Small intestine (tissue), 7 donors: Measurements from ENCODE around the gene DCAF12. TPM values are rescaled to one million over a fixed set of nuclear protein-coding genes. Genes with fewer than 3 reads are reported as not detected.
"Not testable (repeated sequence)": the region's sequence is repeated elsewhere in the genome, so short reads cannot be mapped to it uniquely, and the experiment has no call there.

ENCODE experiments used
- DNase-seq, 2 donors: peaks; one replicate each; pipeline versions ENCODE4 v3.0.0 to v3.0.0-alpha.2; 2013
- FAIRE-seq: peaks from 2 replicates; lab custom pipeline; 2012; peaks lifted over from hg19 to GRCh38; lab: Jason Lieb, UNC
- H3K27ac ChIP-seq, 3 donors: one replicate each; pipeline ENCODE4 v1.5.1; 2013; ENCODE audit warnings: low read length in 2 of 3, mild to moderate bottlenecking in 2 of 3, control low read depth in 1 of 3, inconsistent platforms in 1 of 3, low read depth in 1 of 3, moderate library complexity in 1 of 3
- H3K27me3 ChIP-seq, 3 donors: one replicate each; pipeline ENCODE4 v1.6.1; 2013; ENCODE audit warnings: low read length in 3 of 3, inconsistent platforms in 1 of 3; ENCODE audit not compliant: control insufficient read depth in 3 of 3, insufficient read depth in 3 of 3
- H3K36me3 ChIP-seq, 3 donors: one replicate each; pipeline ENCODE4 v1.6.1; 2013; ENCODE audit warnings: low read length in 3 of 3, inconsistent platforms in 1 of 3, low read depth in 1 of 3, mild to moderate bottlenecking in 1 of 3, moderate library complexity in 1 of 3; ENCODE audit not compliant: control insufficient read depth in 3 of 3, insufficient read depth in 2 of 3
- H3K4me1 ChIP-seq, 3 donors: one replicate each; pipeline ENCODE4 v1.6.1; 2013; ENCODE audit warnings: low read length in 2 of 3, inconsistent platforms in 1 of 3, low read depth in 1 of 3, mild to moderate bottlenecking in 1 of 3, moderate library complexity in 1 of 3; ENCODE audit not compliant: control insufficient read depth in 3 of 3, insufficient read depth in 2 of 3
- H3K4me3 ChIP-seq, 3 donors: one replicate each; pipeline ENCODE4 v1.5.1; 2013; ENCODE audit warnings: low read length in 3 of 3, control low read depth in 1 of 3, inconsistent platforms in 1 of 3, low read depth in 1 of 3, mild to moderate bottlenecking in 1 of 3, moderate library complexity in 1 of 3
- H3K9me3 ChIP-seq, 2 donors: one replicate each; pipeline ENCODE4 v1.6.1; 2013; ENCODE audit warnings: low read depth in 1 of 2, low read length in 1 of 2; ENCODE audit not compliant: control insufficient read depth in 2 of 2, insufficient read depth in 1 of 2
- WGBS, 3 donors: extraction: QIAGEN DNeasy Blood & Tissue Kit; methylation state at CpG; one replicate each; pipeline ENCODE4 v1.1.7; 2013; 5-methylcytosine and 5-hydroxymethylcytosine counted together
- polyA plus RNA-seq, 4 donors: library from polyadenylated mRNA; stranded (reverse) in 3 of 4; unstranded in 1 of 4; fragments of 200-250 nt in 3 of 4; fragments of 120-200 nt in 1 of 4; gene quantifications; one replicate each; pipeline versions ENCODE4 v1.2.1 to v1.2.3, GENCODE V29; 2013
- donor health status: healthy with polysubstance abuse.
- donor health status: control.
- donor health status: control.
- donor health status: Bipolar disorder and iron deficiency.
- donor health status: healthy.

The DCAF12 gene
- polyA plus RNA-seq, 4 donors = 16.2 to 45.3 (median 20.4) TPM

- no peaks in the 10 kb centered on the region for H3K9me3 ChIP-seq
- H3K36me3 ChIP-seq = peaks cover 0 to 14% (median 0%) of the 10 kb centered on the region in 3 donors
- peaks cover 4 to 17% (median 6%) of the 10 kb centered on the region in 3 donors for H3K4me1 ChIP-seq
- no peak for FAIRE-seq
- peak in 1 of 2 donors; percentile 46 for DNase-seq
- 1% methylated on average over 26 to 29 of the region's 29 CpGs for WGBS, 3 donors
- H3K4me3 ChIP-seq = peak overlapping the region; percentile 76 to 98 (median 93)
- peak overlapping the region; percentile 90 to 97 (median 97) for H3K27ac ChIP-seq
- no peaks in the 10 kb centered on the region for H3K27me3 ChIP-seq
Observed at GRCh38 chr9:34047864-34048726, 78.4 kb downstream of the DCAF12 start.

DNA sequence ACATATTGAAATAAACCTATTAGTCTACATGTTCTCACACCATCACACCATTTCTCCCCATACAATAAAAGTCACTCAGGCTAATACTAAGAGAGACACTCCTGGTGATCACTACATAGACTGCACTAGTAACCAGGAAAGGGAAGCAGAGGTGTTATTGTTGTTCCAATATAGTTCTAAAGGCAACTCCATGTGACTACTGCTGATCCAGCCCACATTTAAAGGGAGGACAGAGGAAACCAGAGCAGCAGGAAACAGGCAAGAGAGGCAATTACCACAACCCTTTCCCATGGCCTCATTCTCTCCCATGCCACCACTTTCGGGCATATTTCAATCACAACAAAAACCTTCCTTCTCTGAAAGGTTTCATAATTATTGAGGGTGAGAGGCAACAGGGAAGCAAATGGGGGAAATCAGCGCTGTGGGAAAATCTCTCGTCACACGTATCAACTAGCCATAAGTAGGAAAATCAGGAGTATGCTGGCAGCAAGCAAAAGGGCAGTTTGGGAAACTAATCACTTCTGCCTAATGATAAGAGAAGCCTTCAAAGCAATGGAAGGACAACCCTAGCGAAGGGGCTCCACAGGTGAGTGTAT is 79.6 kb downstream of the DCAF12 start:
- DNase-seq (peak; percentile 48 to 51), FAIRE-seq (no peak)
- H3K27me3 ChIP-seq = no peaks in the 10 kb centered on the region
- WGBS, 3 donors = 20 to 43% (median 21%) methylated on average over 5 of the region's 5 CpGs
- H3K4me1 ChIP-seq = peaks cover 4 to 17% (median 6%) of the 10 kb centered on the region in 3 donors
- H3K9me3 ChIP-seq = no peaks in the 10 kb centered on the region
- peak overlapping the region in 2 of 3 donors; percentile 14 to 93 for H3K4me3 ChIP-seq
- H3K36me3 ChIP-seq = peaks cover 0 to 24% (median 0%) of the 10 kb centered on the region in 3 donors
- peak overlapping the region in 2 of 3 donors; percentile 1 to 69 for H3K27ac ChIP-seq

DNA sequence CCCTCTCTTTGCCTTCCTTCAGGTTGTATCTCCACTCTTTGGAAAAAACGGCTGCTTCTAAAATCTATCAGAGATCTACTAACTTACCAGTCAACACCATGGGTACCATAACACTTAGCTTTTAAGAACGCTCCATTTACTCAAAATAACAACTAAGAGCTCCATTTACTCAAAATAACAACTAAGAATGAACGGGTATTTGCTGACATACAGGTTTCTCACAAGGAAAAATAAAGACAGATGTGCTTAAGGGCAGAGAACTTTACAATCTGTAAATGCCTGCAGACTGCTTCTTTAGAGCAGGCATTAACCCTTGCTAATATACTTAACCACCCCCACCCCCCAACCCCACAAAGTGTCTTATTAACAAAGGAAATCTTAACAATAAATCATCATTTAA is 80.6 kb downstream of the DCAF12 start:
- WGBS, 3 donors = 57 to 76% (median 67%) methylated on average over 3 of the region's 3 CpGs
- no peak for FAIRE-seq
- peaks cover 4 to 17% (median 6%) of the 10 kb centered on the region in 3 donors for H3K4me1 ChIP-seq

DNA sequence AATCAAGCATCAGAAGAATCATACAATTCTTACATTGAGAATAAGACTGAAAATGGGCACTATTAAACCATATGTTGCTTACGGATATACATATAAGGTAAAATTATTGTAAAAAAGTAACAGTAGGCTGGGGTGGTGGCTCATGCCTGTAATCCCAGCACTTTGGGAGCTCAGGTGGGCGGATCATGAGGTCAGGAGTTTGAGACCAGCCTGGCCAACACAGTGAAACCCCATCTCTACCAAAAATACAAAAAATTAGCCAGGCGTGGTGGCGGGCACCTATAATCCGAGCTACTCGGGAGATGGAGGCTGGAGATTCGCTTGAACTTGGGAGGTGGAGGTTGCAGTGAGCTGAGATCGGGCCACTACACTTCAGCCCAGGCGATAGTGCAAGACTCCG is 84.4 kb downstream of the DCAF12 start:
- peaks cover 0 to 36% (median 0%) of the 10 kb centered on the region in 3 donors for H3K36me3 ChIP-seq
- not testable (repeated sequence) for H3K4me1 ChIP-seq, H3K27me3 ChIP-seq, H3K27ac ChIP-seq, H3K4me3 ChIP-seq, DNase-seq, H3K9me3 ChIP-seq, FAIRE-seq
- 94 to 96% (median 95%) methylated on average over 10 of the region's 10 CpGs for WGBS, 3 donors

More for the DNA sequence above, 80.6 kb downstream of the DCAF12 start:
- Histone ChIP-seq H3K36me3 (peaks cover 0 to 30% (median 0%) of the 10 kb centered on the region in 3 donors), H3K27ac (no peak overlapping the region), H3K9me3 (no peaks in the 10 kb centered on the region), H3K4me3 (no peak overlapping the region), H3K27me3 (no peaks in the 10 kb centered on the region)
- DNase-seq = no peak

- not testable (repeated sequence) for H3K27ac ChIP-seq, FAIRE-seq, H3K4me3 ChIP-seq, DNase-seq, H3K27me3 ChIP-seq, H3K9me3 ChIP-seq, H3K4me1 ChIP-seq
- peaks cover 0 to 29% (median 0%) of the 10 kb centered on the region in 3 donors for H3K36me3 ChIP-seq
- 95 to 97% (median 97%) methylated on average over 13 to 37 of the region's 37 CpGs for WGBS, 3 donors
Observed at GRCh38 chr9:34038851-34039250, 87.6 kb downstream of the DCAF12 start.

DNA sequence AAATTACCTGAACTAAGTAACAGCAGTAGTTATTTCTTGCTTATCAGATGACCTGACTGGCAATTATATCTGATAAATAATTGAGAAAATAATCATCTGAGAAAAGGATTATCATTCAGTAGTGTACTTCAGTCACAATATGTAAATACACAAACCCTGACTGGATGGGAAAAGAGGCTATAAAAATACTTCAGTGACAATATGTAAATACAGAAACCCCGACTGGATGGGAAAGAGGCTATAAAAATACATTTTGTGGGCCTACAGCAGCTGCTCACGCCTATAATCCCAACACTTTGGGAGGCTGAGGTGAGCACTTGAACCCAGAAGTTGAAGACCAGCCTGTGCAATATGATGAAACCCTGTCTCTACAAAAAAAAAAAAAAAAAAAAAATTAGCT is 88.9 kb downstream of the DCAF12 start:
- Histone ChIP-seq H3K9me3 (peaks cover 0 to 4% of the 10 kb centered on the region in 2 donors), H3K36me3 (peaks cover 0 to 19% (median 0%) of the 10 kb centered on the region in 3 donors), H3K27me3 (no peaks in the 10 kb centered on the region), H3K4me3 (no peak overlapping the region), H3K4me1 (no peaks in the 10 kb centered on the region), H3K27ac (no peak overlapping the region)
- no peak for DNase-seq
- WGBS, 3 donors = 65 to 73% (median 66%) methylated on average over 2 of the region's 2 CpGs
- FAIRE-seq = no peak

DNA sequence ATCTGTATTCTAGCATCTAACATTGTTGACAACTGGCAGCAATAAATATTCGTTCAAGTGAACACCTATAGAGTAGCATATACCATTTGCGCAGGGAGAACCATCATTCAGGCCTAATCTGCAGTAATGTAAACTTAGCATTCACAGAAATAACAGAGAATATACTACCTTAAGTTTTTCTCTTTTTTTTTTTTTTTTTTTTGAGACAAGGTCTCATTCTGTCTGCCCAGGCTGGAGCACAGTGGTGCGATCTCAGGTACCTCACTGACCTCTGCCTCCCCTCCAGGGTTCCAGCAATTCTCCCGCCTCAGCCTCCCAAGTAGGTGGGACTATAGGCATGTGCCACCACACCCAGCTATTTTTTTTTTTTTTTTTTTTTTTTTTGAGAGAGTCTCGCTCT is 89.9 kb downstream of the DCAF12 start:
- no peak overlapping the region for H3K27ac ChIP-seq
- H3K36me3 ChIP-seq = peaks cover 0 to 16% (median 0%) of the 10 kb centered on the region in 3 donors
- H3K4me1 ChIP-seq = no peaks in the 10 kb centered on the region
- FAIRE-seq (no peak), DNase-seq (no peak)
- 92 to 95% (median 94%) methylated on average over 4 to 5 of the region's 5 CpGs for WGBS, 3 donors
- no peak overlapping the region for H3K4me3 ChIP-seq
- no peaks in the 10 kb centered on the region for H3K27me3 ChIP-seq
- H3K9me3 ChIP-seq = peaks cover 0 to 4% of the 10 kb centered on the region in 2 donors
